MV-4-11 (cell line): ENCODE results near the gene AJAP1.

Experiments
- DNase-seq: peaks from one replicate; lab custom pipeline; 2025; lab: John Stamatoyannopoulos, UW

AJAP1 gene

GRCh38 chr1:4701276-4701675, 46.9 kb downstream of the AJAP1 start:
- no peak for DNase-seq

- no peak for DNase-seq
Observed at GRCh38 chr1:4702464-4702863, 48.1 kb downstream of the AJAP1 start.

GRCh38 chr1:4702932-4703331, 48.5 kb downstream of the AJAP1 start:
- DNase-seq = no peak

- DNase-seq = no peak
Observed at GRCh38 chr1:4703646-4704045, 49.2 kb downstream of the AJAP1 start.

GRCh38 chr1:4708840-4709507, 54.6 kb downstream of the AJAP1 start:
- no peak for DNase-seq

- no peak for DNase-seq
Observed at GRCh38 chr1:4709641-4710040, 55.2 kb downstream of the AJAP1 start.

- DNase-seq = no peak
Observed at GRCh38 chr1:4710592-4711415, 56.4 kb downstream of the AJAP1 start.

- no peak for DNase-seq
Observed at GRCh38 chr1:4711416-4712275, 57.2 kb downstream of the AJAP1 start.

GRCh38 chr1:4713669-4714068, 59.3 kb downstream of the AJAP1 start:
- DNase-seq = no peak

- DNase-seq = no peak
Observed at GRCh38 chr1:4716406-4716805, 62.0 kb downstream of the AJAP1 start.

GRCh38 chr1:4718071-4718470, 63.7 kb downstream of the AJAP1 start:
- no peak for DNase-seq

GRCh38 chr1:4723106-4723505, 68.7 kb downstream of the AJAP1 start:
- no peak for DNase-seq

- DNase-seq = no peak
Observed at GRCh38 chr1:4724001-4724400, 69.6 kb downstream of the AJAP1 start.

- peak; percentile 82 for DNase-seq
Observed at GRCh38 chr1:4724695-4725250, 70.4 kb downstream of the AJAP1 start.

GRCh38 chr1:4725416-4725815, 71.0 kb downstream of the AJAP1 start:
- DNase-seq = no peak

GRCh38 chr1:4726620-4727341, 72.4 kb downstream of the AJAP1 start:
- DNase-seq = no peak

GRCh38 chr1:4728319-4729089, 74.1 kb downstream of the AJAP1 start:
- no peak for DNase-seq

- DNase-seq = no peak
Observed at GRCh38 chr1:4729090-4729471, 74.7 kb downstream of the AJAP1 start.

GRCh38 chr1:4730078-4730477, 75.7 kb downstream of the AJAP1 start:
- DNase-seq = no peak

GRCh38 chr1:4733446-4734177, 79.2 kb downstream of the AJAP1 start:
- DNase-seq = no peak
